HG03460 (cell line): ENCODE measurements around the gene CCRL2.
"Not testable (repeated sequence)": the region's sequence is repeated elsewhere in the genome, so short reads cannot be mapped to it uniquely, and the experiment has no call there.

Experiments
- ATAC-seq: cut with Tn5 transposase; IDR thresholded peaks from one replicate; pipeline ENCODE4 v1.9.1; 2021; ENCODE audit not compliant: unreplicated experiment

The CCRL2 gene

DNA sequence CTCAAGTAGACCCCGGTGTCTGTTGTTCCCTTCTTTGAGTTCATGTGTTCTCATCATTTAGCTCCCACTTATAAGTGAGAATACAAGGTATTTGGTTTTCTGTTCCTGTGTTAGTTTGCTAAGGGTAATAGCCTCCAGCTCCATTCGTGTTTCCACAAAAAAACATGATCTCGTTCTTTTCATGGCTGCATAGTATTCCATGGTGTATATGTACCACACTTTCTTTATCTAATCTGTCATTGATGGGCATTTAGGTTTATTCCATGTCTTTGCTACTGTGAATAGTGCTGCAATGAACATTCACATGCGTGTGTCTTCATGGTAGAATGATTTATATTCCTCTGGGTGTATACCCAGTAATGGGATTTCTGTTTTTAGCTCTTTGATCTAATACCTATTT, 4.2 kb upstream of the CCRL2 start:
- not testable (repeated sequence) for ATAC-seq

DNA sequence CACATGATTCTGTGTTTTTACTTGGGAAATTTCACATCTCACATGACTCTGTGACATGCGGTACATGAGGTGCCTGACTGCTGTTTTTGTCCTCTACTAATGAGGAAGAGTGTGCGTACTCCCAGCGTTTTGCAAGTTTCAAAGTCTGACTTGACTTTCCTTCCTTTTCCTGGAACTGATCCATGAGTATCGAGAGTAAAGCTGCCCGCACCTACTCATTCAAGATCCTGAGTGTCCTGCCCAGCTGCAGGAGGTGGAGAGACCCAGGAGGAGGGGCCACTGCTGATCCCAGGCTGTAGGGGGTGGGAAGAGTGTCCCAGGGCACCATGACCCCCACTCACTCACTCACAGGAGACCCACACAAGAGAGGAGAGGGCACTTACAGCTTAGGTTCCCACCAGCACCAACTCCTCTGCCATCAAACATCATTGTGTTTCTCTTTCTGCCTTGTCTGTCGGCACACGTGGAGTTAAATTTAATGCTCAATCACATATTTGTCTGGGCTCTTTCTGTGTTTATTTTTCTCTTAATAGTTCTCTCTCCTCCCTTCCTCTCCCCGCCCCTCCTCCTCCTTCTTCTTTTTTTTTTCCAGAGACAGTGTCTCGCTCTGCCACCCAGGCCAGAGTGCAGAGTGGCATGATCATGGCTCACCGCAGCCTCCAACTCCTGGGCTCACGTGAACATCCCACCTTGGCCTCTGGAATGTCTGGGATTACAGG, 1.6 kb upstream of the CCRL2 start:
- ATAC-seq, result no peak

DNA sequence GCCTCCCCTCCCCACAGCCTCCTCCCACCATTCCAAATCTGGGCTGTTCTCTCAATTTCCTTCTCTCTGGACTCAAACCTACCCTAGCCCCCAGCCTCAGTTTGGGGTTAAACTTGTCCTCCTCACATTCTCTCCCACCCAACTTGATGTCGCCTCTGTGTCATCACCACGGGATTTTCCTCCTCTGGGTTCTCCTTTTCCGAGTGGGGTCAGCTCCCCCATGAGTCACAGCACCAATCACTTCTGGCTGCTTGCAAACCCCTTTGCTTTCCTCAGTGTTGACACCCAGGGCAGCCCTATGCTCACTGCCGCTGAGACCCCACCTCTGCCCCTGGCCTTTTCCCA, 644 bp upstream of the CCRL2 start:
- no peak for ATAC-seq

DNA sequence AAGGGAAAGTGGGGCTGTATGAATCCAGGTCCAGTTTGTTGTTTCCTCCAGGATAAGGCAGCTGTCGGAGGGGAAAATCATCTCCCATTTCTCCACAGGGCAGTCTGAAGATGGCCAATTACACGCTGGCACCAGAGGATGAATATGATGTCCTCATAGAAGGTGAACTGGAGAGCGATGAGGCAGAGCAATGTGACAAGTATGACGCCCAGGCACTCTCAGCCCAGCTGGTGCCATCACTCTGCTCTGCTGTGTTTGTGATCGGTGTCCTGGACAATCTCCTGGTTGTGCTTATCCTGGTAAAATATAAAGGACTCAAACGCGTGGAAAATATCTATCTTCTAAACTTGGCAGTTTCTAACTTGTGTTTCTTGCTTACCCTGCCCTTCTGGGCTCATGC, 911 bp downstream of the CCRL2 start:
- ATAC-seq, result no peak

DNA sequence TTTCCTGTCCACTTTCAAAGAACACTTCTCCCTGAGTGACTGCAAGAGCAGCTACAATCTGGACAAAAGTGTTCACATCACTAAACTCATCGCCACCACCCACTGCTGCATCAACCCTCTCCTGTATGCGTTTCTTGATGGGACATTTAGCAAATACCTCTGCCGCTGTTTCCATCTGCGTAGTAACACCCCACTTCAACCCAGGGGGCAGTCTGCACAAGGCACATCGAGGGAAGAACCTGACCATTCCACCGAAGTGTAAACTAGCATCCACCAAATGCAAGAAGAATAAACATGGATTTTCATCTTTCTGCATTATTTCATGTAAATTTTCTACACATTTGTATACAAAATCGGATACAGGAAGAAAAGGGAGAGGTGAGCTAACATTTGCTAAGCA, 1.8 kb downstream of the CCRL2 start:
- ATAC-seq, result no peak

DNA sequence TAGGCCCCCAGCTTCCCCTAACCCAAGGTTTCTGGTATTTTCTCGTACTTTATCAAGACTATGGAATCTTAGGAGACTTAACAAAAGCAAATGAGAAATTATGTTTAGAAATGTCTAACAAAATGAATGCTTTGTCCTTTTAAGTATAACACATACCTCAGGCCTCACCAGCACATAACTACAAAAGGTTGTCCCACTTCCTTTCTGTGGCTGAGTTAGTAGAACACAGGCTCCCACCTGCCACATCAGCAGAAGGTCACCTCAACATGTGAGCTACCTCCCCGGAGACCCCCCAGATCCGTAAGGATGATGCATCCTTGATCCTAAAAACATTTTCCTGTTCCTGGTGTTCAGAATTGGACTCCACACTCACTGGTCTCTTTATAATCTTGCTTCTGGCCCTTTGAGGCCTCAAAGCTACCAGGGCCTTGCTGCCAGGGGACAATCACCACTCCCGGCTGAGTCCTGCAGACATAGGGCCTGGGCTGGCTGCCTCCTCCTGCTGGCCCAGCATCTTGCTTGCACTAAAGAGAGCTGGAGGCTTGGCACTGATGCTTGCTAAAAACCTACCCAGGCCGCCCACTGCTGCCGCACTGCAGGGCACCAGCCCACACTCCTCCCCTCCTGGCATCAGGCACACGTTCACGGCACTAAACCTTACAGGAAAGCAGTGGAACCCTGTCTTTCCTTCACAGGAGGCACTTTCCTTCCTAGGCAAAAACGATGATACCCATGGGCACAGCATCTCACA, 2.9 kb downstream of the CCRL2 start:
- no peak for ATAC-seq

DNA sequence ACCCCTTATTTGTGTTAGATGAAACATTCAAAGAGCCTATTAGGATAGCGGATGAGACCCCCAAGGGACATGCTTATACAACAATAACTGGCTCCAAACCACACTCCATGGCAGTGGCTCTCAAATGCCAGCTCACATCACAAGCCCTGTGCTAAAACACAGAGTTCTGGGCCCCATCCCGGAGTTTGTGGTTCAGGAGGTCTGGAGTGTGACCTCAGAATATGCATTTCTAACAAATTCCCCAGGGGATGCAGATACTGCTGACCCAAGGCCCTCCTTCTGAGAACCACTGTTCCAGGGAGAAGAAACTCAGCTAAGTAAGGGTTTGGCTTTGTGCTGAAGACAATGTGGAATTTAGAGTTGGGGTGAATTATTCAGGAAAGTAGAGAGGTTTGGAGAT, 3.6 kb downstream of the CCRL2 start:
- ATAC-seq, result no peak

DNA sequence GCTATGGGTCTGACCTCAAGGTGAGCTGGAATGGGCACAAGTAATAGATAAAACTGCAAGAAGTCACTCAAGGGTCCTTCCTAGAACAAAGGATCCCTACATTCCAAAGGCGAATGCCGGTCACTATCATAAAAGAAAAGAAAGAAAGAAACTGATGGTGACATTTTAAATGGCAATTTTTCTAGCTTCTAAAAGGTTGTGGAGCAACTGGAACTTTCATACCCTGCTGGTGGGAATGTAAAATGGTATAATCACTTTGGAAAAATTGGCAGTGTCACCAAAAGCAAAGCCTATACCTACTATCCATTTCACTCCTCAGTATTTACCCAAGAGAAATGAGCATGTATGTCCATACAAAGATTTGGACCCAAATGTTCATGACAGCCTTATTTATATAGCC, 4.2 kb downstream of the CCRL2 start:
- ATAC-seq, result no peak

DNA sequence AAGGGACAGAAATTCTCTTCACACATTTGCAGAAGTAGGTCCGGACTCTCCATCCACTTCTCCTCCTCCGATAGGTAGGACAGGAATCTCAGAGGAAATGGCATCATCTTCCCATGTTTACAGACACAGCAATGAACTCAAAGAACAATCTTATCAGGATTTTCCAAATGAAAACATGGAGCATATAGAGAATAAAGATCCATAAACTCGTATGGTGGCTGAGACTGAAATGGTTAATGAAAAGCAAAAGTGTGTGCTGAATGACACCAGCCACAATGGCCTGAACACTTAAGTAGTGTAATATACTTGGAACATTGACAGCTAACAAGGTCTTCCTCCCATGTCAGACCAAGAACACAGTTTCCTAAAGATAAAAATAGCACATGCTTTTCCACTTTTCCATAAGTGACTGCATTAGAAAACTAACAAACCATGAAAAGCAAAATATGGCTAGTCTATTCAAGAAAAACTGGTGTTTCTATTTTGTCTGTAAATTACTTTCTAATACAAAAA, 5.8 kb downstream of the CCRL2 start:
- ATAC-seq, result no peak

DNA sequence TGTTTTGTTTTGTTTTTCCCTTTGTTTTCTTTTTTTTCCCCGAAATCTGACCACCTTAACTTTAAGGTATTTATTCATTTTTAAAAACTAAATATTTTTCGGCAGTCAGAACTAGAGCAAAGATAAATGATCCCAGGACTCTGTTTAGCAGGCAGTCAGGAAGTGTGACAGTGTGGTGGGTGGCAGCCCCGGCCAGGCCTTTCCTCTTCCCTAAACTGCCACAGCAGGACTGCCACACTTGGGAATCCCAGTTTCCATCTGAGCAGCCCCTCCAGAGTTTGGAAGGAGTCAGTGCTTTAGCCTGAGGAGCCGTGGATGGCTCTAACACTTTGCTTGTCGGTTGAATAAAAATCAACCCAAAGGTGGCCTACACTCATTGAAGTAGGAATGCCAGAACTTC, 6.9 kb downstream of the CCRL2 start:
- ATAC-seq, result no peak

DNA sequence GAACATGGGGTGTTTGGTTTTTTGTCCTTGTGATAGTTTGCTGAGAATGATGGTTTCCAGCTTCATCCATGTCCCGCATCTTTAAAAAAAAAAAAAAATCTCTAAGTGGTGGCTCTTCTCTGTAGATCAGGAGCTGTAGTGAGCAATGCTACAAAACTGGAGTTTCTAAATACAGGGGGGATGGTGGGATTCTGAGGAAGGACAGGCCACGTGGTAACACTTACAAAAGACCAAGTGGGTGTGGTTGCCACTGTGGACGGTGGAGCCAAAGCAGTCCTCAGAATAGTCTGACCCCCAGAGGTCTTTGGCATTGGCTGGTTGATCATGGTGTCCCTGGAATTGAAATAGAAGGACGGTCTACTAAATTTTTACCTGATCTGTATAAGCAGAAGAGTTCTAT, 7.7 kb downstream of the CCRL2 start:
- no peak for ATAC-seq

DNA sequence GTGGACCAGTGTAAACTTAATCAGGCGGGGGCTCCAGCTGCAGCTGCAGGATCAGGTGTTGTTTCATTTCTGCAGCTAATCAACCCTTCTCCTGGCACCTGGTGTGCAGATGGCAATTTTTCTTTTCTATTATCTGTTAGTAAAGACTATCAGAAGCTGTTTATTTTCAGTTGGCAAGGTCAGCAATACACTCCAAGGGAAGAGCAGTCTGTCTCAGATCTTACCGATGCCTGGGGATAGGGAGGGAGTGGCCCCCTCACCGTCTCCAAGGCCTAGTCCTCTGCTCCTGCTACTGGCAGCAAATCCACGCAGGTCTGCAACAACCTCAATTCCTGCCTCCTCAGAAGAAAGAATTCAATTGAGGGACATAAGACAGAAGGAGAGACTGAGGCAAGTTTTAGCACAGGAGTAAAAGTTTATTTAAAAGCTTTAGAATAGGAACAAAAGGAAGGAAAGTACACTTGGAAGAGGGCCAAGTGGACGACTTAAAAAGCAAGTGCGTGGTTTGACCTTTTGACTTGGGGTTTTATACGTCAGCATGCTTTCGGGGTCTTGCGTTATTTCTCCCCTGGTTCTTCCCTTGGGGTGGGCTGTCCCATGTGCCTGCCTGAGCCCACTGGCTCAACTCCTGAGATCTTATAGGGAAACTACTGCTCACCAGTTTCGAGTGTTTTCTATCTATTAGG, 9.2 kb downstream of the CCRL2 start:
- ATAC-seq, result no peak

DNA sequence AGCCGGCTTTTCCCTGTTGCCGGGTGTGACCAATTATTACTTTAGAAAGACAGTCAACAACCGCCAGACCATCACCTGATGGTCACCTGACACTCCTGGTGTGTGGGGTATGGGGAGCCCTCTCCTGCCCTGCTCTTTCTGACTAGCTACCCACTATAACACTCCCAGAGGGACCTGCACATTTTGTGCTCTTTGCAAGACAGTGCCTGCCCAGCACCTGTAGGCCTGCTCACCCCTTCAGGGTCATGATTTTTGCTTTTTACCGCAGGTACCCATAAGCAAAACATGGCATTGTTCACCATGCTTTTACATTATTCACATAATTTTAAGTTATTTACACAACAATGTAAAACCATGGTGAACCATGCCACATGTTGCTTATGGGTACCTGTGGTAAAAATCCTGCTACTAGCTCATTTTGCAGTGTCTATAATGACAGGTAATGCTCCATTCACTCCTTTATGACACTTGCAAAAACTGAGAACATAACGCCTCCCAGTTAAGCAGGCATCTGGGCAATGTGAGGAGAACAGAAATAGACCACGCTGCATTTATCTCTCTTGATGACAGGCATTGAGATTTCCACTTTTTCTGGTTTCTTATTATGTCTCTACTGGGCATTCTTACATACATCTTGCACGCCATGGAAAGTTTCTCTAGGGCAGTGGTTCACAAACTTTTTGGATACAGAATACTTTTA, 9.9 kb downstream of the CCRL2 start:
- ATAC-seq, result no peak

DNA sequence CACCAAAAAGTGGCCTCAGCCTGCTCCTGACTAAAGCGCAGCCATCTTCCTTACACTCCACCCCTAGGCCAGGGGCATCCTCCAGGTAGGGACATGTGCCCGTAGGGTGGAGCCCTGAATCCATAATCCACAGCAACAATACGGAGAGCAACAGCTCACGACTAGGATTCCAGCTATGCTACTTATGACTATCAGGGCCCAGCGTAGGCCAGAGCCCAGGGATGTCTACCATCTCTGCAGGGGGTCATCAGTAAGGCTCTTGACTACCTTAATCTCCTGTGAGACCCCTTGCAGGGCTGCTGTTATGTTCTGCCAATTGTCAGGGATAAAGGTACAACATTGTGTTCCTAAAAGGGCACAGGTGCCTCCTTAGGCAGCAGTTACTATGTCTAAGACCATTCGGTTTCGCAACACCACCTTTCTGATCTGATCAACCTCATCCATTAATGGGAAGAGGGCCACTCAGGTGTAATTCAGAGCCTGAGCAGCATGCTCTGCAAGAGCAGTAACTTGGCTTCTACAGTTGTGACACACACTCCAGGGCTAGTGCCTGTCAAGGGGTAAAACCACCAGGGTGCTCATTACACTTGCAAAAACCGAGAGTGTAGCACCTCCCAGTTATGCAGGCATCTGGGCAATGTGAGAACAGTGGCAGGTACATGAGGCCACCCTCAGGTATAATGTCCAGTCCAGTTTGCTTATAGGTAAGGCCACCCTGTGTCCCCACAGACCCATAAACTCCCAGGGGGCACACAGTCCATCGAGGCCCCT, 11.0 kb downstream of the CCRL2 start:
- ATAC-seq, result no peak

DNA sequence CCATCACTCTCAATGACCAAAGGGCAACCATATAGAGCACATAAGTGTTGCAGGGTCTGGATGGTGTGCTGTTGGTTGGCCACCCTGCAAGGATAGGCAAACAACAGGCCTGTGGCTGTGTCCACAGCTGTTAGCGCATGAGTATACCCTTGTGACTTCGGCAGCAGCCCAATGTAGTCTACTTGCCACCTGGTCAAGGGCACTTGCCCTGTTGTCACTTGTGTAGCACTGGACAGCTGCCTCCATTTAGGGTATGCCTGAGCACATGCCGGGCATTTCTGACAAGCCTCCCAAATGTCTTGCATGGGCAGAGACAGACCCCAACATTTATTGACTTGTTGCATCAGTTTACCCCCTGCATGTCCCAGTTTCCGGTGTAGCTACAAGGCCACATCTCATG, 12.8 kb downstream of the CCRL2 start:
- no peak for ATAC-seq

DNA sequence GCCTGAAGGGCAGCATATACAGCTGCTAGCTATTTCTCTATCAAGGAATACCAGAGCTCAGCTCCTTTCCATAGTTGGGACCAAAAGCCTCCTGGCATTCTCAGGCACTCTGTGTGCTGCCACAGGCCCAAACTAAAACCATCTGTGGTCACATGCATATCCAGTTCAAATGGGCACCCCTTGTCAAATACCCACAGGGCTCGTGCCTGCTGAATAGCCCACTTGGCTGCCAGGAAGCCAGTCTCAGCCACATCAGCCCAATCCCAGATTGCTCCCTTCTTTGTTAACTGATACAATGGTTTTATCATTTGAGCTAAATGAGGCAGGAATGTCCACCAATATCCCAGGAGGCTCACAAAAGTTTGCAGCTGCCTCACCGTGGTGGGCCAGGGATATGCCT, 13.9 kb downstream of the CCRL2 start:
- ATAC-seq, result no peak

DNA sequence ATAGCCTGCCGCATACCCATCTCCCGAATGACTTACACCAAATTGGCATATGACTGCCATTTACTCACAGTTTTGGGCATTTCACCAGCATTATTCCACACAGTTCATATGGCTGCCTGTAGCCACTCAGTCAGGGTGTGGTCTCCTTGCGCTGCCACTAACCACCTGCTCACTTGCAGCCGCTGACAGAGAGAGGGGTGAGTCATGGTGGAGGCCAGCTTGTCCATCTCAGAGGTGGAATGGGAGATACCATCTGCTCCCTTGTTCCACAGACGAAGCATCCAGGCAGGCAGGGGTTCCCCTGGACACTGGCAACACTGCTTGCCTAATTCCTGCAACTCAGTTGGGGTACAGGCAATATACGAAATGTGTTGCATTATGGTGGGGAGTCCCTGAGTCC, 15.6 kb downstream of the CCRL2 start:
- ATAC-seq, result no peak

DNA sequence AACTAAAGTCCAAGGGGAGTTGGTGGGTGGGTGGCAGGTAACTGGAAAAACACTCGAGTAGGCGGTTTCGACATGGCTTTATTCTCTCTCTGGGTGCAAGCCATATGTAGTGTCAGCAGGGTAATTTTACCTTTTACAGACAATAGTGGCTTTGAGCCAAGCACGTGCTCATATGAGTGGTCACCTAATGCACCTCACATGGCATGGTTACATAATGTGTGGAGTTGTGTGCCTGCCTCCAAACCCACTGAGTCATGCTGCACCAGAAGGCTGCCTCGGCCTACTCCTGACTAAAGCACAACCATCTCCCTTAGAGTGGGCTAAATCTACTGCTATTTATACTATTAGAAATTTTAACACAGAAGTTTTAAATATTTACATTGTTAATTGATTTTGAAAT, 16.5 kb downstream of the CCRL2 start:
- no peak for ATAC-seq

DNA sequence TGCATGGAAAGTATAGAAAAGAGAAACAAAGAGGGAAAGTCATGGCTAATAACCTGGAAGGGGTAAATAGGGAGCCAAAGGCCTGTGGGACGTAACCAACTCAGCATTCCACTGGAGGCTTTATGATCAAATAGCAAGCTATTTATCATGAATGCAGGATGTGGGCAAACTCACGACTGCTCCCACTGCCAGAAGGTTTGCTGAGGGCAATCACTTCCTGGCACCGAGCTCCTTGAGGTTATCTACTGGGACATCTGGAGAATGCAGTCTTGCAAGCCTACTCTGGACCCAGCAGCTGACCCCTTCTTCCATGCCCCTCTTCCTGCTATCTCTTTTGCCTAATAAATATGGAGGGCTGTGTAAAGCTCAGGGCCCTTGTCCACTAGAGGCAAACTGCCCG, 19.4 kb downstream of the CCRL2 start:
- ATAC-seq, result not testable (repeated sequence)

DNA sequence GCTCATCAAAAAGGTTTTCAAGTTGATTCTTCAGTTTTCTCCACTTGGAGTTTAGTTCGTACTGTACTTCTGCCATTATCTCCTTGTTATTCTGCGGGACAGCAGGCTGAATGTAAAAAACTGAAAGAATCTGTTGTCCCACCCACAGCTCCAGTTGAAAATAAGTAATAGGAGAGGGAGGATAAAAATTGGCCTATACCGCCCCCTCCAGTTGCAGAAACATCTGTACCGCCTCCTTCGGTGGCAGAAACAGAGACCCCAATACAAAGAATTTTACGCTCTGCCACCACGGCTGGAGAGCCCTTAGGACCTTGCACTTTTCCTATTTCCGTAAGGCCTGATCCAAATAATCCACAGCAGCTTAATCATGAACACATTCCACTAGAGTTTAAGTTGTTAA, 20.3 kb downstream of the CCRL2 start:
- not testable (repeated sequence) for ATAC-seq
